Upper lobe of left lung (tissue), 6 donors: ENCODE results near the gene CLEC16A. TPM values are rescaled to one million over a fixed set of nuclear protein-coding genes. Genes with fewer than 3 reads are reported as not detected.

Experiments used
- ATAC-seq, 2 donors: fragments of 200-7000 bp; cut with Tn5 transposase; one replicate each; pipeline ENCODE4 v1.9.1; 2022; ENCODE audit warnings: mild to moderate bottlenecking in 2 of 2, moderate library complexity in 2 of 2; ENCODE audit not compliant: low FRiP score in 2 of 2
- DNase-seq, 2 donors: peaks; one replicate each; pipeline ENCODE4 v3.0.0-alpha.2; 2019 to 2020
- H3K27ac ChIP-seq, 4 donors: fragments of 200-600 bp; sonication (generic); one replicate each; pipeline ENCODE4 v1.5.1; 2016 to 2019
- H3K27me3 ChIP-seq, 4 donors: fragments of 200-600 bp; sonication (generic); one replicate each; pipeline ENCODE4 v1.5.1; 2017 to 2019
- H3K36me3 ChIP-seq, 4 donors: fragments of 200-600 bp; sonication (generic); one replicate each; pipeline ENCODE4 v1.5.1; 2016 to 2019
- H3K4me1 ChIP-seq, 4 donors: fragments of 200-600 bp; sonication (generic); one replicate each; pipeline ENCODE4 v1.5.1; 2018 to 2019
- H3K4me3 ChIP-seq, 4 donors: fragments of 200-600 bp; sonication (generic); one replicate each; pipeline ENCODE4 v1.5.1; 2017 to 2019; ENCODE audit warnings: mild to moderate bottlenecking in 2 of 4, moderate library complexity in 1 of 4
- H3K9me3 ChIP-seq, 4 donors: fragments of 200-600 bp; sonication (generic); one replicate each; pipeline ENCODE4 v1.5.1; 2018 to 2019
- CTCF ChIP-seq, 6 experiments: fragments of 450-650 bp in 4 of 6; fragments of 200-600 bp in 2 of 6; sonication (generic) in 2 of 6; IDR thresholded peaks; one replicate each; pipeline ENCODE4 v1.5.1; 2016 to 2019; ENCODE audit warnings: antibody characterized with exemption in 6 of 6
- EP300 ChIP-seq, 4 donors: sonication (generic); formaldehyde crosslinking; IDR thresholded peaks; one replicate each; pipeline ENCODE4 v1.5.1; 2017; ENCODE audit warnings: antibody characterized with exemption in 4 of 4, control low read depth in 2 of 4
- POLR2A ChIP-seq, 4 donors: fragments of 450-650 bp; IDR thresholded peaks; one replicate each; pipeline ENCODE4 v1.5.1; 2016 to 2017; ENCODE audit warnings: antibody characterized with exemption in 4 of 4, mild to moderate bottlenecking in 2 of 4
- POLR2AphosphoS5 ChIP-seq, 2 donors: sonication (generic); formaldehyde crosslinking; IDR thresholded peaks; one replicate each; pipeline ENCODE4 v1.5.1; 2017; ENCODE audit warnings: antibody characterized with exemption in 2 of 2
- WGBS, 2 donors: methylation state at CpG; one replicate each; pipeline ENCODE4 v1.1.5; 2017 to 2018; 5-methylcytosine and 5-hydroxymethylcytosine counted together
- total RNA-seq, 6 donors: library from RNA; depleted of rRNA in 4 of 6; stranded (reverse); fragments of >200 nt in 4 of 6; gene quantifications; one replicate each; pipeline versions ENCODE4 v1.1.0 to v1.2.1, GENCODE V29; 2016 to 2021
- donor health status: DM: no; HTN: no; CAD: no; lungs with moderate emphysema.
- donor health status: DM: no; HTN: yes; CAD: no; lungs with severe emphysema.

CLEC16A gene
- total RNA-seq, 6 donors from 2014 or later: 33.3 to 85.9 (median 46.4) TPM

GRCh38 chr16:11190588-11191560, 246.5 kb downstream of the CLEC16A start:
- TF ChIP-seq CTCF (IDR thresholded peaks at IDR 0.05): no peak
- no peak for TF ChIP-seq POLR2AphosphoS5 (IDR thresholded peaks at IDR 0.05)
- TF ChIP-seq POLR2A (IDR thresholded peaks at IDR 0.05): no peak
- no peak for TF ChIP-seq EP300 (IDR thresholded peaks at IDR 0.05)
- 79 to 87% methylated on average over 8 to 15 of the region's 15 CpGs for WGBS, 2 donors
- ATAC-seq (no peak), DNase-seq (no peak)
- H3K9me3 ChIP-seq: no peaks in the 10 kb centered on the region
- no peak overlapping the region for H3K27ac ChIP-seq
- H3K4me1 ChIP-seq: no peaks in the 10 kb centered on the region
- no peaks in the 10 kb centered on the region for H3K36me3 ChIP-seq
- H3K4me3 ChIP-seq: no peak overlapping the region
- no peaks in the 10 kb centered on the region for H3K27me3 ChIP-seq

GRCh38 chr16:11191665-11192064, 247.3 kb downstream of the CLEC16A start:
- WGBS, 2 donors: 78 to 79% methylated on average over 5 of the region's 5 CpGs
- TF ChIP-seq CTCF (IDR thresholded peaks at IDR 0.05): no peak
- no peak for TF ChIP-seq POLR2A (IDR thresholded peaks at IDR 0.05)
- TF ChIP-seq POLR2AphosphoS5 (IDR thresholded peaks at IDR 0.05): no peak
- no peak for TF ChIP-seq EP300 (IDR thresholded peaks at IDR 0.05)
- DNase-seq (no peak), ATAC-seq (no peak)
- no peaks in the 10 kb centered on the region for H3K4me1 ChIP-seq
- H3K9me3 ChIP-seq: no peaks in the 10 kb centered on the region
- no peaks in the 10 kb centered on the region for H3K36me3 ChIP-seq
- H3K27me3 ChIP-seq: no peaks in the 10 kb centered on the region
- no peak overlapping the region for H3K27ac ChIP-seq
- H3K4me3 ChIP-seq: no peak overlapping the region

- no peak overlapping the region for H3K27ac ChIP-seq
- no peak for DNase-seq
- no peaks in the 10 kb centered on the region for H3K36me3 ChIP-seq
- no peaks in the 10 kb centered on the region for H3K27me3 ChIP-seq
- no peak overlapping the region for H3K4me3 ChIP-seq
- H3K9me3 ChIP-seq: no peaks in the 10 kb centered on the region
- ATAC-seq: no peak
- H3K4me1 ChIP-seq: peaks cover 0 to under 1% (median 0%) of the 10 kb centered on the region in 4 donors
- no peak for TF ChIP-seq CTCF (IDR thresholded peaks at IDR 0.05)
- no peak for TF ChIP-seq POLR2A (IDR thresholded peaks at IDR 0.05)
These were observed 249.1 kb downstream of the CLEC16A start for GRCh38 chr16:11193494-11193893.

GRCh38 chr16:11194913-11195312, 250.5 kb downstream of the CLEC16A start:
- Histone ChIP-seq H3K9me3 (no peaks in the 10 kb centered on the region), H3K4me3 (no peak overlapping the region), H3K36me3 (no peaks in the 10 kb centered on the region), H3K4me1 (peaks cover 0 to 7% (median 5%) of the 10 kb centered on the region in 4 donors), H3K27me3 (no peaks in the 10 kb centered on the region), H3K27ac (no peak overlapping the region)
- ATAC-seq (no peak), DNase-seq (no peak)
- 71 to 93% methylated on average over 5 of the region's 5 CpGs for WGBS, 2 donors
- TF ChIP-seq EP300 (IDR thresholded peaks at IDR 0.05): no peak
- TF ChIP-seq POLR2AphosphoS5 (IDR thresholded peaks at IDR 0.05): no peak
- TF ChIP-seq CTCF (IDR thresholded peaks at IDR 0.05): no peak
- TF ChIP-seq POLR2A (IDR thresholded peaks at IDR 0.05): no peak
